CD4-positive, alpha-beta T cell (primary cell): ENCODE data around the gene TSC22D3. TPM values are rescaled to one million over a fixed set of nuclear protein-coding genes. Genes with fewer than 3 reads are reported as not detected.
"Not testable (repeated sequence)": the region's sequence is repeated elsewhere in the genome, so short reads cannot be mapped to it uniquely, and the experiment has no call there.

Experiments used
- ATAC-seq: fragments of 200-7000 bp; cut with Tn5 transposase; one replicate; pipeline ENCODE4 v1.10.0; 2022; ENCODE audit warnings: mild to moderate bottlenecking; ENCODE audit not compliant: poor library complexity
- CTCF ChIA-PET: fragments of 350-600 bp; sonication (Branson Sonifier 250); formaldehyde crosslinking; loops from one replicate; lab custom pipeline; 2021; ENCODE audit warnings: antibody characterized with exemption, inconsistent platforms; lab: Charles Lee
- POLR2A ChIA-PET: fragments of 350-600 bp; sonication (Branson Sonifier 250); formaldehyde crosslinking; loops from one replicate; lab custom pipeline; 2021; ENCODE audit warnings: antibody characterized with exemption, inconsistent platforms; lab: Charles Lee
- DNase-seq, 14 experiments: peaks; one replicate each; pipeline ENCODE4 v3.0.0-alpha.2; 2013 to 2020; ENCODE audit warnings: mixed read lengths in 2 of 14
- H3K27ac ChIP-seq, 2 donors: one replicate each; pipeline versions ENCODE4 v1.5.1 to v1.7.0; 2013; ENCODE audit warnings: low read length in 2 of 2, low read depth in 1 of 2, mild to moderate bottlenecking in 1 of 2
- H3K27me3 ChIP-seq, 2 experiments: 1 replicate in 1 of 2; 2 replicates in 1 of 2; pipeline versions ENCODE4 v1.6.1 to v1.7.0; 2013; ENCODE audit warnings: low read length in 2 of 2, control low read depth in 1 of 2, mild to moderate bottlenecking in 1 of 2, moderate library complexity in 1 of 2; ENCODE audit not compliant: insufficient read depth in 2 of 2, control insufficient read depth in 1 of 2
- H3K36me3 ChIP-seq: one replicate; pipeline ENCODE4 v1.6.1; 2013; ENCODE audit warnings: low read length, control low read depth; ENCODE audit not compliant: insufficient read depth
- H3K4me1 ChIP-seq: one replicate; pipeline ENCODE4 v1.6.1; 2013; ENCODE audit warnings: low read length, control low read depth; ENCODE audit not compliant: insufficient read depth
- H3K4me3 ChIP-seq: one replicate; pipeline ENCODE4 v1.5.1; 2013; ENCODE audit warnings: mild to moderate bottlenecking, low read length, moderate library complexity
- H3K9me3 ChIP-seq, 2 experiments: 1 replicate in 1 of 2; 2 replicates in 1 of 2; pipeline versions ENCODE4 v1.6.1 to v1.7.0; 2013; ENCODE audit warnings: low read length in 2 of 2, mild to moderate bottlenecking in 2 of 2, control low read depth in 1 of 2, moderate library complexity in 1 of 2; ENCODE audit not compliant: control insufficient read depth in 1 of 2, insufficient read depth in 1 of 2
- H3K27ac Mint-ChIP-seq: one replicate; pipeline ENCODE4 v1.8.0; 2020; ENCODE audit warnings: mixed read lengths
- H3K27me3 Mint-ChIP-seq: one replicate; pipeline ENCODE4 v1.8.0; 2021; ENCODE audit warnings: mixed read lengths
- H3K36me3 Mint-ChIP-seq: one replicate; pipeline ENCODE4 v1.8.0; 2021; ENCODE audit warnings: low read depth, mixed read lengths
- H3K4me1 Mint-ChIP-seq: one replicate; pipeline ENCODE4 v1.8.0; 2021; ENCODE audit warnings: low read depth, mixed read lengths
- H3K4me3 Mint-ChIP-seq: one replicate; pipeline ENCODE4 v1.8.0; 2020; ENCODE audit warnings: mild to moderate bottlenecking, mixed read lengths
- H3K9me3 Mint-ChIP-seq: one replicate; pipeline ENCODE4 v1.8.0; 2020; ENCODE audit warnings: mixed read lengths
- intact Hi-C, 2 experiments: fragments of 100-400 bp; cut with DNase I in 1 of 2; cut with micrococcal nuclease in 1 of 2; formaldehyde crosslinking; loops; one replicate each; pipeline versions ENCODE4 v1.15.1 to v1.9.0; 2023 to 2025; cut with DNase I, micrococcal nuclease
- total RNA-seq, 174 experiments: library from RNA in 2 of 174; stranded (reverse) in 2 of 174; gene quantifications; one replicate each; pipeline ENCODE4 v1.2.3 and lab custom pipeline; 2021 to 2026
- TF ChIP-seq, protein P1 (sequence below): fragments of 200-600 bp; IDR thresholded peaks from one replicate; pipeline ENCODE4 v1.8.0; 2022; ENCODE audit warnings: antibody characterized with exemption, mild to moderate bottlenecking

The TSC22D3 gene
- total RNA-seq, 2 experiments from 2014 or later = 3,132 to 3,144 TPM

DNA sequence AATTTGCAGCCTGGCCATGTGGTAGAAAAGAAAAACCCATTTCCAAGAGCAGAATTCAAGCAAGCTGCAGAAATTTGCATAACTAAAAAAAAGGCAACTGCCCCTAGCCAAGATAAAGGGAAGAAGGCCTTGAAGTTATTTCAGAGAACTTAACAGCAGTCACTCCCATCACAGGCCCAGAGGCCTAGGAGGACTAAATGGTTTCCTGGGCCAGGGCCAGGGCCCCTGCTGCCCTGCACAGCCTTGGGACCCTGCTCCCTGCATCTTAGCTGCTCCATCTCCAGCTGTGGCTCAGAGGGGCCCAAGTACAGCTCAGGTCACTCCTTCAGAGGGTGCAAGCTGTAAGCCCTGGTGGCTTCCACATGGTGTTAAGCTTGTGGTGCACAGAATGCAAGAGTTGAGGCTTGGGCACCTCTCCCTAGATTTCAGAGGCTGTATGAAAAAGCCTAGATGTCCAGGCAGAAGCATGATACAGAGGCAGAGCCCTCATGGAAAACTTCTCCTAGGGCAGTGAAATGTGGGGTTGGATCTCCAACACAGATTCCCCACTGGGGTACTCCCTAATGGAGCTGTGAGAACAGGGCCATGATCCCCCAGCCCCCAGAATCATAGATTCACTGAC, 43.4 kb upstream of the TSC22D3 start:
- intact Hi-C loops = no loop called here
- TF ChIP-seq, protein P1, sequence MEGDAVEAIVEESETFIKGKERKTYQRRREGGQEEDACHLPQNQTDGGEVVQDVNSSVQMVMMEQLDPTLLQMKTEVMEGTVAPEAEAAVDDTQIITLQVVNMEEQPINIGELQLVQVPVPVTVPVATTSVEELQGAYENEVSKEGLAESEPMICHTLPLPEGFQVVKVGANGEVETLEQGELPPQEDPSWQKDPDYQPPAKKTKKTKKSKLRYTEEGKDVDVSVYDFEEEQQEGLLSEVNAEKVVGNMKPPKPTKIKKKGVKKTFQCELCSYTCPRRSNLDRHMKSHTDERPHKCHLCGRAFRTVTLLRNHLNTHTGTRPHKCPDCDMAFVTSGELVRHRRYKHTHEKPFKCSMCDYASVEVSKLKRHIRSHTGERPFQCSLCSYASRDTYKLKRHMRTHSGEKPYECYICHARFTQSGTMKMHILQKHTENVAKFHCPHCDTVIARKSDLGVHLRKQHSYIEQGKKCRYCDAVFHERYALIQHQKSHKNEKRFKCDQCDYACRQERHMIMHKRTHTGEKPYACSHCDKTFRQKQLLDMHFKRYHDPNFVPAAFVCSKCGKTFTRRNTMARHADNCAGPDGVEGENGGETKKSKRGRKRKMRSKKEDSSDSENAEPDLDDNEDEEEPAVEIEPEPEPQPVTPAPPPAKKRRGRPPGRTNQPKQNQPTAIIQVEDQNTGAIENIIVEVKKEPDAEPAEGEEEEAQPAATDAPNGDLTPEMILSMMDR = no peak
- H3K36me3 ChIP-seq = no peaks in the 10 kb centered on the region
- no peak for DNase-seq
- Mint-ChIP-seq H3K27ac (no peak overlapping the region), H3K36me3 (no peaks in the 10 kb centered on the region), H3K4me1 (peaks cover 5% of the 10 kb centered on the region), H3K9me3 (no peaks in the 10 kb centered on the region), H3K4me3 (no peak overlapping the region), H3K27me3 (peaks cover 5% of the 10 kb centered on the region)
- ChIA-PET POLR2A (no interaction called here), CTCF (no interaction called here)
- no peak for ATAC-seq
- no peak overlapping the region for H3K27ac ChIP-seq
- no peaks in the 10 kb centered on the region for H3K4me1 ChIP-seq
- H3K9me3 ChIP-seq = peaks cover 7 to 9% of the 10 kb centered on the region in 2 experiments
- no peaks in the 10 kb centered on the region for H3K27me3 ChIP-seq
- no peak overlapping the region for H3K4me3 ChIP-seq

DNA sequence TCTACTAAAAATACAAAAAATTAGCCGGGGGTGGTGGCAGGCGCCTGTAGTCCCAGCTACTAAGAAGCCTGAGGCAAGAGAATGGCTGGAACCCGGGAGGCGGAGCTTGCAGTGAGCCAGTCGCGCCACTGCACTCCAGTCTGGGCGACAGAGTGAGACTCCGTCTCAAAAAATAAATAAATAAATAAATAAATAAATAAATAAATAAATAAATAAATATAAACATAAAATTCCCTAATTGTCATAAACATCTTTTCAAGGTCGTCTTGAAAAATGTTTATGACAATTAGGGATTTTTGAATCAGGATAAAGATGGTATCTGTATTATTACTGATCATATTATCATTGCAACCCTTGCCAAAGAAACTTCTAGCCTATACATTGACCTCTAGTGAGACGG, 34.5 kb upstream of the TSC22D3 start:
- intact Hi-C loops, H3K4me3 ChIP-seq, H3K9me3 Mint-ChIP-seq, H3K4me3 Mint-ChIP-seq, H3K4me1 ChIP-seq, H3K27ac ChIP-seq, CTCF ChIA-PET, POLR2A ChIA-PET, H3K27me3 ChIP-seq, H3K9me3 ChIP-seq, ATAC-seq, DNase-seq, H3K27ac Mint-ChIP-seq, H3K36me3 Mint-ChIP-seq, H3K4me1 Mint-ChIP-seq, H3K36me3 ChIP-seq: not testable (repeated sequence)
- H3K27me3 Mint-ChIP-seq = peaks cover 20% of the 10 kb centered on the region

DNA sequence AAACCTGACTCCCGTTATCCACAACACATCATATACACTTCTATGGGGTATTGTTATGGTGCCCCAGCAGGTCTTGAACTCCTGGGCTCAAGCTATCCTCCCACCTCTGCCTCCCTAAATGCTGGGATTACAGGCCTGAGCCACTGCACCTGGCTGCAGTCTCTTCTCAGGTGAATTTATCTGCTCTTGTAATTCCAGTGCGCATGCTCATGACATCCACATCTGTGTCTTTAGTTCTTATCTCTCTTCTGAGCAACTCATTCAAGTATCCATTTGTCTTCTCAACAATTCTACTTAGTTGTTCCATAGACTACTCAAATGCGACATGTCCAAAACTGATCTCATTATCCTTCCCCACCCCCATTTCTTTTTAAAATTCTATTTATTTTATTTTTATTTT, 29.6 kb upstream of the TSC22D3 start:
- POLR2A ChIA-PET = no interaction called here
- H3K36me3 ChIP-seq = no peaks in the 10 kb centered on the region
- CTCF ChIA-PET = no interaction called here
- ATAC-seq (no peak), DNase-seq (no peak)
- no peaks in the 10 kb centered on the region for H3K9me3 ChIP-seq
- no peaks in the 10 kb centered on the region for H3K27me3 ChIP-seq
- no peaks in the 10 kb centered on the region for H3K9me3 Mint-ChIP-seq
- H3K4me1 ChIP-seq = no peaks in the 10 kb centered on the region
- peaks cover 14% of the 10 kb centered on the region for H3K27me3 Mint-ChIP-seq
- no peak overlapping the region for H3K4me3 Mint-ChIP-seq
- TF ChIP-seq, protein P1 = no peak
- intact Hi-C loops = no loop called here
- no peaks in the 10 kb centered on the region for H3K4me1 Mint-ChIP-seq
- no peak overlapping the region for H3K4me3 ChIP-seq
- H3K27ac ChIP-seq = no peak overlapping the region
- no peak overlapping the region for H3K27ac Mint-ChIP-seq
- H3K36me3 Mint-ChIP-seq = no peaks in the 10 kb centered on the region

DNA sequence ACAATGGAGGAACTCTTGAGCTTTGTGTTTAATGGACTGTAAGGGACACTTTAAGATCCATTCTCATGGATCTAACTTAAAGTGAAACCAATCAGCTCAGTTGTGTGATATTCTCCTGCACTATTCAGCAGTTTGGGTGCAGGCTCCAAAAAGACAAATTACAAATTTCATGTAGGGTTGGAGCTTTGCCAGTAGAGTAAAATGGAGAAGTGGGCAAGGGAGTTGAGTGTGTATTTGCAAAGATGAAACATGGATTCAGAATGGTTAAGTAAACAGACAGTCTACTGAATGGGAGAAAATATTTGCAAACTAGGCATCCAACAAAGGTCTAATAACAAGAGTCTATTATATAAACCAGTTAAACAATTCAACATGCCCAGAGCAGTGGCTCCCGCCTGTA, 28.8 kb upstream of the TSC22D3 start:
- Mint-ChIP-seq H3K27ac (no peak overlapping the region), H3K4me1 (no peaks in the 10 kb centered on the region)
- ATAC-seq = no peak

More for the DNA sequence above, 28.8 kb upstream of the TSC22D3 start:
- TF ChIP-seq, protein P1 = no peak
- Mint-ChIP-seq H3K9me3 (no peaks in the 10 kb centered on the region), H3K4me3 (no peak overlapping the region), H3K27me3 (peaks cover 22% of the 10 kb centered on the region), H3K36me3 (no peaks in the 10 kb centered on the region)
- H3K36me3 ChIP-seq = no peaks in the 10 kb centered on the region
- H3K9me3 ChIP-seq = no peaks in the 10 kb centered on the region
- DNase-seq = no peak
- POLR2A ChIA-PET = no interaction called here
- no peak overlapping the region for H3K4me3 ChIP-seq
- H3K4me1 ChIP-seq = no peaks in the 10 kb centered on the region
- H3K27me3 ChIP-seq = peaks cover 0 to 3% of the 10 kb centered on the region in 2 experiments
- CTCF ChIA-PET = no interaction called here
- intact Hi-C loops = no loop called here
- H3K27ac ChIP-seq = no peak overlapping the region
